Measurements from ENCODE around the gene CKS2.
"Not testable (repeated sequence)": the region's sequence is repeated elsewhere in the genome, so short reads cannot be mapped to it uniquely, and the experiment has no call there.

GRCh38 chr9:89343812-89344211 is 32.8 kb downstream of the CKS2 start:
- TF ChIP-seq CTCF (conservative IDR thresholded peaks at IDR 0.05 in 1 of 2, IDR thresholded peaks at IDR 0.05 in 1 of 2; ENCODE audit: extremely low read depth in 1 of 2, insufficient read depth in 1 of 2, low read depth in 1 of 2, low read length in 2 of 2); EZH2 (IDR thresholded peaks at IDR 0.05; ENCODE audit: borderline replicate concordance, low read length): not testable (repeated sequence)

Measured in mammary epithelial cell (primary cell).